Chondrocyte (in vitro differentiated cells): ENCODE data around the gene DIAPH2. TPM values are rescaled to one million over a fixed set of nuclear protein-coding genes. Genes with fewer than 3 reads are reported as not detected.
"Not testable (repeated sequence)": the region's sequence is repeated elsewhere in the genome, so short reads cannot be mapped to it uniquely, and the experiment has no call there.

ENCODE experiments used
- DNase-seq: peaks from one replicate; pipeline ENCODE4 v3.0.0; 2021; ENCODE audit warnings: mixed read lengths, low spot score
- H3K27ac Mint-ChIP-seq: one replicate; pipeline ENCODE4 v1.8.0; 2021; ENCODE audit warnings: mild to moderate bottlenecking, moderate library complexity, mixed read lengths; ENCODE audit not compliant: unreplicated experiment
- H3K27me3 Mint-ChIP-seq: 2 replicates; pipeline ENCODE4 v1.8.0; 2021; ENCODE audit warnings: low read depth, mixed read lengths
- H3K36me3 Mint-ChIP-seq: 2 replicates; pipeline ENCODE4 v1.8.0; 2021; ENCODE audit warnings: low read depth, mixed read lengths
- H3K4me1 Mint-ChIP-seq: 2 replicates; pipeline ENCODE4 v1.8.0; 2021; ENCODE audit warnings: low read depth, mild to moderate bottlenecking, mixed read lengths
- H3K4me3 Mint-ChIP-seq: one replicate; pipeline ENCODE4 v1.8.0; 2021; ENCODE audit warnings: mild to moderate bottlenecking, moderate library complexity, mixed read lengths; ENCODE audit not compliant: unreplicated experiment
- H3K9me3 Mint-ChIP-seq: 2 replicates; pipeline ENCODE4 v1.8.0; 2021; ENCODE audit warnings: low read depth, mixed read lengths
- total RNA-seq: library from RNA; stranded (reverse); gene quantifications from 3 replicates; pipeline ENCODE4 v1.2.1, GENCODE V29; 2021
- TF ChIP-seq, protein P1 (sequence below): fragments of 200-600 bp; sonication (generic); IDR thresholded peaks from 2 replicates; pipeline ENCODE4 v1.5.0; 2021; ENCODE audit warnings: antibody characterized with exemption, mild to moderate bottlenecking, moderate library complexity

DIAPH2 gene
- total RNA-seq, 1 donor from 2014 or later, result 14.5 TPM

DNA sequence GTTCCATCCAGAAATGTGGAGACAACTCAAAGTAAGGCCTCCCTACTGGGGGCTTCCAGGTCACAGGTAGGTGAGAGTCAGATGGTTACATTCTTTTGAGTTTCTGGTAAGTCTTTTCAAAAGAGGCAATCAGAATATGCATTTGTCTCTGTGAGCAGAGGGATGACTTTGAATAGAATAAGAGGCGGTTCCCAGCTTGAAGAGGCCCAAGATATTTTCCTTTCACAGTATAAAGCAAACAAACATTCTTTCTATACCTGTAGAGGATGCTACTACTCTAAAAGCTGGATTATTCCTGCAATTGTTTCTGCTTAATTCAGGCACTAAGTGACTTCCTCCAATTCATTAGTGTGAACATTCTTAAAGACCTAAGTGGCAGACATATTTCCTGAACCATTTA lies 44.4 kb downstream of the DIAPH2 start:
- TF ChIP-seq, protein P1, sequence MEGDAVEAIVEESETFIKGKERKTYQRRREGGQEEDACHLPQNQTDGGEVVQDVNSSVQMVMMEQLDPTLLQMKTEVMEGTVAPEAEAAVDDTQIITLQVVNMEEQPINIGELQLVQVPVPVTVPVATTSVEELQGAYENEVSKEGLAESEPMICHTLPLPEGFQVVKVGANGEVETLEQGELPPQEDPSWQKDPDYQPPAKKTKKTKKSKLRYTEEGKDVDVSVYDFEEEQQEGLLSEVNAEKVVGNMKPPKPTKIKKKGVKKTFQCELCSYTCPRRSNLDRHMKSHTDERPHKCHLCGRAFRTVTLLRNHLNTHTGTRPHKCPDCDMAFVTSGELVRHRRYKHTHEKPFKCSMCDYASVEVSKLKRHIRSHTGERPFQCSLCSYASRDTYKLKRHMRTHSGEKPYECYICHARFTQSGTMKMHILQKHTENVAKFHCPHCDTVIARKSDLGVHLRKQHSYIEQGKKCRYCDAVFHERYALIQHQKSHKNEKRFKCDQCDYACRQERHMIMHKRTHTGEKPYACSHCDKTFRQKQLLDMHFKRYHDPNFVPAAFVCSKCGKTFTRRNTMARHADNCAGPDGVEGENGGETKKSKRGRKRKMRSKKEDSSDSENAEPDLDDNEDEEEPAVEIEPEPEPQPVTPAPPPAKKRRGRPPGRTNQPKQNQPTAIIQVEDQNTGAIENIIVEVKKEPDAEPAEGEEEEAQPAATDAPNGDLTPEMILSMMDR, result no peak
- H3K4me1 Mint-ChIP-seq, result no peaks in the 10 kb centered on the region
- H3K4me3 Mint-ChIP-seq, result no peak overlapping the region
- no peak overlapping the region for H3K27ac Mint-ChIP-seq
- no peaks in the 10 kb centered on the region for H3K27me3 Mint-ChIP-seq
- H3K36me3 Mint-ChIP-seq, result no peaks in the 10 kb centered on the region
- no peaks in the 10 kb centered on the region for H3K9me3 Mint-ChIP-seq
- DNase-seq, result no peak

DNA sequence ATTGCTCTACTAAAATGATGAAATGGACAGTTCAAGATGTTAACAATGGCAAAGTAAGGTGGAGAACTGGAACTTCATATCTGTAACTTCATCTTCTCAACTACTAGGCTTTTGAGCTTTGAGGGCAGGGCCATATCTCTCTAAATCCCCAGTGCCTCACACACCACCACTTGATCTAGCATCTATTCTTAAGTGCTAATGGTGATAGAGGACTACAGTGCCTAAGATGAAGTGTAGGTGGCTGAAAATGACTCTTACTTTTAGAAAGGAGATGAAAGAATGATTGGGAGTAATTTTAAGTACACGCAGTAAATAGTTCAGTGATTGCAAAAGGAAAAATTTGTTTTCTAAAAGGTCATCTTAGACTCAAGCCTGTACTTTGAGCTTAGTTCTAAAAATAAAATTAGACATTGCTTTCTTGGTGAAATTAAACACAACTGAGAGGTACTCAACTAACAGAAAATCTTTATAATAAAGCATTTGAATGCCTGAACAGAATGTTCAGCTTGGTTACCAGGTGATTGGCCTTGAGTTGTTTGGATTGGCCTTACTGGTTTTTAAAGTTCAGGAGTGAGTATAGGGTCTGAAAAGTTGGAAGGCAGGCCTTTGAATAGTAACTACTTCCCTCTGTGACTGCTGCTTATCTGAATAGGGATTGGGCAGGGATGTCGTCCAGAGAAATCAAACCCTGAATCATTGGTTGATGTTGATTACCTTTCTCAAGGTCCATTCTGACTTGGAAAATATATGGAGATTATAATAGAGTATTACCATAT lies 45.4 kb downstream of the DIAPH2 start:
- TF ChIP-seq, protein P1, result no peak
- no peak overlapping the region for H3K4me3 Mint-ChIP-seq
- H3K27ac Mint-ChIP-seq, result no peak overlapping the region
- no peaks in the 10 kb centered on the region for H3K4me1 Mint-ChIP-seq
- no peaks in the 10 kb centered on the region for H3K9me3 Mint-ChIP-seq
- no peaks in the 10 kb centered on the region for H3K27me3 Mint-ChIP-seq
- no peaks in the 10 kb centered on the region for H3K36me3 Mint-ChIP-seq
- no peak for DNase-seq

DNA sequence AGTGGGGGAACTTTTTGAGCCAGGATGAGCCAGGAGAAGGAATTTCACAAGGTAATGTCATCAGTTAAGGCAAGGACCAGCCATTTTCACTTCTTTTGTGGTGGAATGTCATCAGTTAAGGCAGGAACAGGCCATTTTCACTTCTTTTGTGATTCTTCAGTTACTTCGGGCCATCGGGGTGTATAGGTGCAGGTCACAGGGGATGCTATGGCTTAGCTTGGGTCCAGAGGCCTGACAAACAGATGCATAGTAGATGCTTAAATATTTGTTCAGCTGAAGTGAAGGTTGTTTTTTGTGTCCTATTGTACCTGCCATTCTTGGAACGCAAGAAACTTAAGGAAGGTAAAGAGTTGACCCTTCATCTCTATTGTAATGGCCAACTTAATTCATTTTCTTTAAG lies 46.4 kb downstream of the DIAPH2 start:
- not testable (repeated sequence) for DNase-seq, H3K36me3 Mint-ChIP-seq, H3K9me3 Mint-ChIP-seq, H3K27me3 Mint-ChIP-seq, H3K4me1 Mint-ChIP-seq, H3K27ac Mint-ChIP-seq, H3K4me3 Mint-ChIP-seq

DNA sequence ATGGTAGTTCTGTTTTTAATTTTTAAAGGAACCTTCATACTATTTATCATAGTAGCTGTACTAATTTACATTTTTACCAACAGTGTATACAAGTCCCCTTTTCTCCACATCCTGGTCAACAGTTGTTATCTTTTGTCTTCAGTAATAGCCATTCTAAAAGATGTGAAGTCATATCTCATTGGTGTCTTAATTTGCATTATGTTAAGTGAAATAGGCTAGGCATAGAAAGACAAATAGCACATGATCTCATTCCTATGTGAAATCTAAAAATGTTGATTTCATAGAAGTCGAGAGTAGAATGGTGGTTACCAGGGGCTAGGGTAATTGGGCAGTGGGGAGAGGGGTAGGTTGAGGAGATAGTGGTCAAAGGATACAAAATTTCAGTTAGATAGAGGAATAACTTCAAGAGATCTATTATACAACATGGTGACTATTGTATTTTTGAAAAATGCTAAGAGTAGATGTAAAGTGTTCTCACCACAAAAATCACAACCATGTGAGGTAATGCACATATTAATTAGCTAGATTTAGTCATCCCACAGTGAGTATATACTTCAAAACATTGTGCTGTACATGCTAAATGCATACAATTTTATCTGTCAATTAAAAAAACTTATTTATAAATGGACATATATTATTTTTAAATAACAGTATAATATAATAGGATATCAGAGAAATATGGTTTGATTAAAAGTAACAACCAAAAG lies 58.9 kb downstream of the DIAPH2 start:
- H3K9me3 Mint-ChIP-seq, result no peaks in the 10 kb centered on the region
- H3K27ac Mint-ChIP-seq, result no peak overlapping the region
- H3K4me1 Mint-ChIP-seq, result no peaks in the 10 kb centered on the region
- H3K4me3 Mint-ChIP-seq, result no peak overlapping the region
- TF ChIP-seq, protein P1, result no peak
- H3K36me3 Mint-ChIP-seq, result peaks cover 2% of the 10 kb centered on the region
- no peak for DNase-seq
- H3K27me3 Mint-ChIP-seq, result no peaks in the 10 kb centered on the region

DNA sequence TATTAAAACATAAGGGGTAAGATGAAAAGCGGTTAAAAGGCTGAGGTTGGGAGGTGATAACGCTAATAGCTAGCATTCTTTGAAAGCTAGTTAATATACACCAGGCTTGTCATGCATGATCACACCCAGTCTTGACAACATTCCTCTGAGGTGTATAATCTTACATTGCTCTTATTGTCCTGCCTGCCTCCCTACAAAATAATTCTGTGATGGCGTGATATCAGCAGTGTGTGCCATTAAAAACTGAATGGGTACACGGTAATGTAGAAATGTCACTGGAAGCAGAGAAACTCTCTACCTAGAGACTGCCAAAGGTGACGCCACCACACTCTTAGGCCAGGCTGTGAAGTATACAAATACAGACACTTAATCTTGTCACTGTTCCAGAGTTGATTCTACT lies 68.1 kb downstream of the DIAPH2 start:
- Mint-ChIP-seq H3K27me3 (no peaks in the 10 kb centered on the region), H3K9me3 (peaks cover 3% of the 10 kb centered on the region), H3K4me3 (no peak overlapping the region), H3K27ac (no peak overlapping the region), H3K4me1 (no peaks in the 10 kb centered on the region), H3K36me3 (peaks cover 4% of the 10 kb centered on the region)
- DNase-seq, result no peak
- TF ChIP-seq, protein P1, result no peak
